ENCODE results near the gene MUC5AC.
"Not testable (repeated sequence)": the region's sequence is repeated elsewhere in the genome, so short reads cannot be mapped to it uniquely, and the experiment has no call there.

MUC5AC gene

GRCh38 chr11:1237851-1238250 lies 80.1 kb downstream of the MUC5AC start:
- Histone ChIP-seq H3K36me3 (ENCODE audit: insufficient read depth, low read length) (no peaks in the 10 kb centered on the region), H3K9ac (ENCODE audit: insufficient read length) (no peak overlapping the region), H3K27ac (no peak overlapping the region), H3K9me3 (ENCODE audit: low read depth, low read length) (no peaks in the 10 kb centered on the region), H3K4me3 (no peak overlapping the region)
- no peak for TF ChIP-seq EZH2 (IDR thresholded peaks at IDR 0.05)
- no peak for TF ChIP-seq FOXP2 (optimal IDR thresholded peaks at IDR 0.05; ENCODE audit: control extremely low read depth, extremely low read length, insufficient read depth)
- TF ChIP-seq POLR2AphosphoS5 (IDR thresholded peaks at IDR 0.05; ENCODE audit: borderline replicate concordance, low read depth, low read length) = no peak
- DNase-seq (ENCODE audit: low read depth, low spot score) = no peak

- Histone ChIP-seq H3K27ac (no peak overlapping the region), H3K36me3 (ENCODE audit: insufficient read depth, low read length) (no peaks in the 10 kb centered on the region), H3K9me3 (ENCODE audit: low read depth, low read length) (no peaks in the 10 kb centered on the region), H3K9ac (ENCODE audit: insufficient read length) (no peak overlapping the region), H3K4me3 (no peak overlapping the region)
- TF ChIP-seq EZH2 (IDR thresholded peaks at IDR 0.05) (no peak), FOXP2 (optimal IDR thresholded peaks at IDR 0.05; ENCODE audit: control extremely low read depth, extremely low read length, insufficient read depth) (no peak), POLR2AphosphoS5 (IDR thresholded peaks at IDR 0.05; ENCODE audit: borderline replicate concordance, low read depth, low read length) (no peak)
- no peak for DNase-seq (ENCODE audit: low read depth, low spot score)
Measured at GRCh38 chr11:1238767-1239595, 81.2 kb downstream of the MUC5AC start.

DNA sequence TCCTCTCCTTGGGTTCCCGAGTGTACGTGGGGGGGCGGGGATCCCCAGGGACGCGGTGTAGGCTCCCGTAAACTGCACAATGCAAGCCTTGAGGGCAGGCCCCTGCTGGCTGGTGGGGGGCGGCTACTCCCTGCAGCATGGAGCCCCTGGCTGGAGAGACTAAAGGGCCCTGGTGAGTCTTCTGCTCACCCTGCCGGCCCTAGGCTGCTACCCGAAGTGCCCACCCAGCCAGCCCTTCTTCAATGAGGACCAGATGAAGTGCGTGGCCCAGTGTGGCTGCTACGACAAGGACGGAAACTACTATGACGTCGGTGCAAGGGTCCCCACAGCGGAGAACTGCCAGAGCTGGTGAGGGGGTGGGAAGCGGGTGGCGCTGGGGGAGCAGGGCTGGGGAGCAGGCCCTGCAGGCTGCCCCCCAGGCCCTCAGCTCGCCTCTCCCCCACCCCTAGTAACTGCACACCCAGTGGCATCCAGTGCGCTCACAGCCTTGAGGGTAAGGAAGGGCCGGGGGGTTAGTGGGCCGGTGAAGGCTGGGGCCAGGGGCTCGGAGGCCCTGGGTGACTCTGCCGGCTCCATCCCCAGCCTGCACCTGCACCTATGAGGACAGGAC lies 81.9 kb downstream of the MUC5AC start:
- no peaks in the 10 kb centered on the region for H3K36me3 ChIP-seq (ENCODE audit: insufficient read depth, low read length)
- TF ChIP-seq POLR2AphosphoS5 (IDR thresholded peaks at IDR 0.05; ENCODE audit: borderline replicate concordance, low read depth, low read length) (no peak), FOXP2 (optimal IDR thresholded peaks at IDR 0.05; ENCODE audit: control extremely low read depth, extremely low read length, insufficient read depth) (no peak), EZH2 (IDR thresholded peaks at IDR 0.05) (no peak)
- H3K9me3 ChIP-seq (ENCODE audit: low read depth, low read length) = no peaks in the 10 kb centered on the region
- no peak for DNase-seq (ENCODE audit: low read depth, low spot score)
- no peak overlapping the region for H3K4me3 ChIP-seq
- H3K9ac ChIP-seq (ENCODE audit: insufficient read length) = no peak overlapping the region
- H3K27ac ChIP-seq = no peak overlapping the region

- no peaks in the 10 kb centered on the region for H3K36me3 ChIP-seq (ENCODE audit: insufficient read depth, low read length)
- no peaks in the 10 kb centered on the region for H3K9me3 ChIP-seq (ENCODE audit: low read depth, low read length)
- DNase-seq (ENCODE audit: low read depth, low spot score) = no peak
- no peak overlapping the region for H3K4me3 ChIP-seq
- no peak overlapping the region for H3K27ac ChIP-seq
- no peak overlapping the region for H3K9ac ChIP-seq (ENCODE audit: insufficient read length)
- TF ChIP-seq POLR2AphosphoS5 (IDR thresholded peaks at IDR 0.05; ENCODE audit: borderline replicate concordance, low read depth, low read length) (no peak), EZH2 (IDR thresholded peaks at IDR 0.05) (no peak), FOXP2 (optimal IDR thresholded peaks at IDR 0.05; ENCODE audit: control extremely low read depth, extremely low read length, insufficient read depth) (no peak)
Measured at GRCh38 chr11:1240771-1241170, 83.0 kb downstream of the MUC5AC start.

DNA sequence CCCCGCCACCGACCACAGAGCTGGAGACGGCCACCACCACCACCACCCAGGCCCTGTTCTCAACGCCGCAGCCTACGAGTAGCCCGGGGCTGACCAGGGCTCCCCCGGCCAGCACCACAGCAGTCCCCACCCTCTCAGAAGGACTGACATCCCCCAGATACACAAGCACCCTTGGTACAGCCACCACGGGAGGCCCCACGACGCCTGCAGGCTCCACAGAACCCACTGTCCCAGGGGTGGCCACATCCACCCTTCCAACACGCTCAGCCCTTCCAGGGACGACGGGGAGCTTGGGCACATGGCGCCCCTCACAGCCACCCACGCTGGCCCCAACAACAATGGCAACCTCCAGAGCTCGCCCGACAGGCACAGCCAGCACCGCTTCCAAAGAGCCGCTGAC lies 84.0 kb downstream of the MUC5AC start:
- no peak for DNase-seq (ENCODE audit: low read depth, low spot score)
- Histone ChIP-seq H3K27ac (no peak overlapping the region), H3K36me3 (ENCODE audit: insufficient read depth, low read length) (no peaks in the 10 kb centered on the region), H3K4me3 (no peak overlapping the region), H3K9ac (ENCODE audit: insufficient read length) (no peak overlapping the region), H3K9me3 (ENCODE audit: low read depth, low read length) (no peaks in the 10 kb centered on the region)
- TF ChIP-seq POLR2AphosphoS5 (IDR thresholded peaks at IDR 0.05; ENCODE audit: borderline replicate concordance, low read depth, low read length) = no peak
- no peak for TF ChIP-seq FOXP2 (optimal IDR thresholded peaks at IDR 0.05; ENCODE audit: control extremely low read depth, extremely low read length, insufficient read depth)
- no peak for TF ChIP-seq EZH2 (IDR thresholded peaks at IDR 0.05)

- TF ChIP-seq EZH2 (IDR thresholded peaks at IDR 0.05) (no peak), FOXP2 (optimal IDR thresholded peaks at IDR 0.05; ENCODE audit: control extremely low read depth, extremely low read length, insufficient read depth) (no peak), POLR2AphosphoS5 (IDR thresholded peaks at IDR 0.05; ENCODE audit: borderline replicate concordance, low read depth, low read length) (no peak)
- Histone ChIP-seq H3K27ac (no peak overlapping the region), H3K9me3 (ENCODE audit: low read depth, low read length) (no peaks in the 10 kb centered on the region), H3K36me3 (ENCODE audit: insufficient read depth, low read length) (no peaks in the 10 kb centered on the region), H3K9ac (ENCODE audit: insufficient read length) (no peak overlapping the region), H3K4me3 (no peak overlapping the region)
- no peak for DNase-seq (ENCODE audit: low read depth, low spot score)
Measured at GRCh38 chr11:1242289-1242688, 84.5 kb downstream of the MUC5AC start.

DNA sequence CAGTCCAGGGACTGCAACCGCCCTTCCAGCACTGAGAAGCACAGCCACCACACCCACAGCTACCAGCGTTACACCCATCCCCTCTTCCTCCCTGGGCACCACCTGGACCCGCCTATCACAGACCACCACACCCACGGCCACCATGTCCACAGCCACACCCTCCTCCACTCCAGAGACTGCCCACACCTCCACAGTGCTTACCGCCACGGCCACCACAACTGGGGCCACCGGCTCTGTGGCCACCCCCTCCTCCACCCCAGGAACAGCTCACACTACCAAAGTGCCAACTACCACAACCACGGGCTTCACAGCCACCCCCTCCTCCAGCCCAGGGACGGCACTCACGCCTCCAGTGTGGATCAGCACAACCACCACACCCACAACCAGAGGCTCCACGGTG lies 85.0 kb downstream of the MUC5AC start:
- not testable (repeated sequence) for H3K9me3 ChIP-seq (ENCODE audit: low read depth, low read length); H3K4me3 ChIP-seq; H3K9ac ChIP-seq (ENCODE audit: insufficient read length); DNase-seq (ENCODE audit: low read depth, low spot score); H3K36me3 ChIP-seq (ENCODE audit: insufficient read depth, low read length); H3K27ac ChIP-seq

DNA sequence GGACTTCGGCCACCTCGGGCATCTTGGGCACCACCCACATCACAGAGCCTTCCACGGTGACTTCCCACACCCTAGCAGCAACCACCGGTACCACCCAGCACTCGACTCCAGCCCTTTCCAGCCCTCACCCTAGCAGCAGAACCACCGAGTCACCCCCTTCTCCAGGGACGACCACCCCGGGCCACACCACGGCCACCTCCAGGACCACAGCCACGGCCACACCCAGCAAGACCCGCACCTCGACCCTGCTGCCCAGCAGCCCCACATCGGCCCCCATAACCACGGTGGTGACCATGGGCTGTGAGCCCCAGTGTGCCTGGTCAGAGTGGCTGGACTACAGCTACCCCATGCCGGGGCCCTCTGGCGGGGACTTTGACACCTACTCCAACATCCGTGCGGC lies 85.8 kb downstream of the MUC5AC start:
- H3K36me3 ChIP-seq (ENCODE audit: insufficient read depth, low read length); H3K4me3 ChIP-seq; DNase-seq (ENCODE audit: low read depth, low spot score); H3K9me3 ChIP-seq (ENCODE audit: low read depth, low read length); H3K9ac ChIP-seq (ENCODE audit: insufficient read length); H3K27ac ChIP-seq: not testable (repeated sequence)

- H3K9me3 ChIP-seq (ENCODE audit: low read depth, low read length); H3K4me3 ChIP-seq: not testable (repeated sequence)
Measured at GRCh38 chr11:1244557-1244956, 86.8 kb downstream of the MUC5AC start.

DNA sequence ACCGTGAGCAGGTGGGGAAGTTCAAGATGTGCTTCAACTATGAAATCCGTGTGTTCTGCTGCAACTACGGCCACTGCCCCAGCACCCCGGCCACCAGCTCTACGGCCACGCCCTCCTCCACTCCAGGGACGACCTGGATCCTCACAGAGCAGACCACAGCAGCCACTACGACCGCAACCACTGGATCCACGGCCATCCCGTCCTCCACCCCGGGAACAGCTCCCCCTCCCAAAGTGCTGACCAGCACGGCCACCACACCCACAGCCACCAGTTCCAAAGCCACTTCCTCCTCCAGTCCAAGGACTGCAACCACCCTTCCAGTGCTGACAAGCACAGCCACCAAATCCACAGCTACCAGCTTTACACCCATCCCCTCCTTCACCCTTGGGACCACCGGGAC lies 88.0 kb downstream of the MUC5AC start:
- H3K36me3 ChIP-seq (ENCODE audit: insufficient read depth, low read length); DNase-seq (ENCODE audit: low read depth, low spot score); H3K4me3 ChIP-seq; H3K9me3 ChIP-seq (ENCODE audit: low read depth, low read length); H3K9ac ChIP-seq (ENCODE audit: insufficient read length); H3K27ac ChIP-seq: not testable (repeated sequence)

More at GRCh38 chr11:1244557-1244956, 86.8 kb downstream of the MUC5AC start:
- H3K9ac ChIP-seq (ENCODE audit: insufficient read length); DNase-seq (ENCODE audit: low read depth, low spot score); H3K36me3 ChIP-seq (ENCODE audit: insufficient read depth, low read length); H3K27ac ChIP-seq: not testable (repeated sequence)

- not testable (repeated sequence) for H3K4me3 ChIP-seq; H3K9me3 ChIP-seq (ENCODE audit: low read depth, low read length); H3K36me3 ChIP-seq (ENCODE audit: insufficient read depth, low read length); DNase-seq (ENCODE audit: low read depth, low spot score); H3K27ac ChIP-seq; H3K9ac ChIP-seq (ENCODE audit: insufficient read length)
Measured at GRCh38 chr11:1246301-1246700, 88.5 kb downstream of the MUC5AC start.

DNA sequence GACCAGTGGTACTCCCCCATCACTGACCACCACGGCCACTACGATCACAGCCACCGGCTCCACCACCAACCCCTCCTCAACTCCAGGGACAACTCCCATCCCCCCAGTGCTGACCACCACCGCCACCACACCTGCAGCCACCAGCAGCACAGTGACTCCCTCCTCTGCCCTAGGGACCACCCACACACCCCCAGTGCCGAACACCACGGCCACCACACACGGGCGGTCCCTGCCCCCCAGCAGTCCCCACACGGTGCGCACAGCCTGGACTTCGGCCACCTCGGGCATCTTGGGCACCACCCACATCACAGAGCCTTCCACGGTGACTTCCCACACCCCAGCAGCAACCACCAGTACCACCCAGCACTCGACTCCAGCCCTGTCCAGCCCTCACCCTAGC lies 89.3 kb downstream of the MUC5AC start:
- not testable (repeated sequence) for H3K36me3 ChIP-seq (ENCODE audit: insufficient read depth, low read length); H3K9me3 ChIP-seq (ENCODE audit: low read depth, low read length); H3K27ac ChIP-seq; H3K9ac ChIP-seq (ENCODE audit: insufficient read length); DNase-seq (ENCODE audit: low read depth, low spot score); H3K4me3 ChIP-seq

GRCh38 chr11:1248951-1249350 lies 91.2 kb downstream of the MUC5AC start:
- H3K9ac ChIP-seq (ENCODE audit: insufficient read length); H3K4me3 ChIP-seq: not testable (repeated sequence)

More at GRCh38 chr11:1248951-1249350, 91.2 kb downstream of the MUC5AC start:
- H3K27ac ChIP-seq; H3K36me3 ChIP-seq (ENCODE audit: insufficient read depth, low read length); DNase-seq (ENCODE audit: low read depth, low spot score); H3K9me3 ChIP-seq (ENCODE audit: low read depth, low read length): not testable (repeated sequence)

Data from SK-N-MC (cell line).